Fibroblast of mammary gland (primary cell): ENCODE data around the gene ADAM19.

Experiments used
- DNase-seq: peaks from one replicate; pipeline ENCODE4 v3.0.0-alpha.2; 2010; ENCODE audit warnings: low read depth
- H3K4me3 ChIP-seq: 2 replicates; pipeline ENCODE4 v1.5.1; 2011; ENCODE audit warnings: low read depth, mild to moderate bottlenecking, low read length, moderate library complexity; ENCODE audit not compliant: control insufficient read depth
- CTCF ChIP-seq: conservative IDR thresholded peaks from 2 replicates; pipeline ENCODE4 v1.5.1; 2011; ENCODE audit warnings: low read depth, low read length, inconsistent platforms; ENCODE audit not compliant: control insufficient read depth, insufficient read depth

The ADAM19 gene

GRCh38 chr5:157543825-157544622, 31.6 kb downstream of the ADAM19 start:
- TF ChIP-seq CTCF = no peak
- DNase-seq = peak; percentile 40
- H3K4me3 ChIP-seq = no peak overlapping the region

GRCh38 chr5:157542282-157543000, 33.1 kb downstream of the ADAM19 start:
- TF ChIP-seq CTCF = no peak
- no peak overlapping the region for H3K4me3 ChIP-seq
- no peak for DNase-seq

GRCh38 chr5:157541447-157542118, 34.0 kb downstream of the ADAM19 start:
- no peak for TF ChIP-seq CTCF
- peak overlapping the region; percentile 27 for H3K4me3 ChIP-seq
- DNase-seq = peak; percentile 35

GRCh38 chr5:157540707-157541446, 34.7 kb downstream of the ADAM19 start:
- H3K4me3 ChIP-seq = peak overlapping the region; percentile 27
- peak; percentile 88 for DNase-seq
- no peak for TF ChIP-seq CTCF

- H3K4me3 ChIP-seq = no peak overlapping the region
- TF ChIP-seq CTCF = no peak
- DNase-seq = no peak
Observed at GRCh38 chr5:157540124-157540523, 35.5 kb downstream of the ADAM19 start.

- no peak overlapping the region for H3K4me3 ChIP-seq
Observed at GRCh38 chr5:157539503-157540022, 36.0 kb downstream of the ADAM19 start.

More at GRCh38 chr5:157539503-157540022, 36.0 kb downstream of the ADAM19 start:
- no peak for DNase-seq
- no peak for TF ChIP-seq CTCF
